A549 (cell line): ENCODE data around the gene MCRS1. TPM values are rescaled to one million over a fixed set of nuclear protein-coding genes. Genes with fewer than 3 reads are reported as not detected.
A peak's percentile ranks its signal among the peaks of the same experiment; 100 is the strongest.

Source experiments
- ATAC-seq, 2 experiments: fragments of 200-7000 bp in 1 of 2; fragments of >200 bp in 1 of 2; cut with Nextera tagmentation in 1 of 2; cut with Tn5 transposase in 1 of 2; 3 replicates each; pipeline versions ENCODE4 v1.8.0 to v1.9.1; 2018 to 2020; ENCODE audit warnings: mild to moderate bottlenecking in 1 of 2, moderate library complexity in 1 of 2
- CTCF ChIA-PET: fragments of 300-600 bp; sonication (Branson Sonifier 250); formaldehyde crosslinking; extraction: SDS; loops from one replicate; lab custom pipeline; 2021; ENCODE audit warnings: antibody characterized with exemption, inconsistent platforms; lab: Yijun Ruan, JAX
- POLR2A ChIA-PET: fragments of 350-600 bp; formaldehyde crosslinking; extraction: SDS; loops from one replicate; lab custom pipeline; 2021; ENCODE audit warnings: antibody characterized with exemption, inconsistent platforms; lab: Yijun Ruan, JAX
- DNase-seq, 2 experiments: peaks; one replicate each; pipeline versions ENCODE4 v3.0.0 to v3.0.0-alpha.2; 2011 to 2016; ENCODE audit warnings: low read depth in 1 of 2, low spot score in 1 of 2
- FAIRE-seq: peaks from 2 replicates; lab custom pipeline; 2011; peaks lifted over from hg19 to GRCh38; lab: Jason Lieb, UNC
- H3K27ac ChIP-seq, 2 experiments: fragments of >200 bp; sonication (Bioruptor Twin); formaldehyde crosslinking; 3 replicates each; pipeline ENCODE4 v1.5.1; 2016 to 2017
- H3K4me1 ChIP-seq: fragments of >200 bp; sonication (Bioruptor Twin); formaldehyde crosslinking; 3 replicates; pipeline ENCODE4 v1.6.1; 2016
- H3K4me2 ChIP-seq: fragments of >200 bp; sonication (Bioruptor Twin); formaldehyde crosslinking; 3 replicates; pipeline ENCODE4 v1.6.1; 2016
- H3K4me3 ChIP-seq: fragments of >200 bp; sonication (Bioruptor Twin); formaldehyde crosslinking; 3 replicates; pipeline ENCODE4 v1.5.1; 2016
- H3K9me3 ChIP-seq: fragments of >200 bp; sonication (Bioruptor Twin); formaldehyde crosslinking; 3 replicates; pipeline ENCODE4 v1.6.1; 2016
- CHD4 ChIP-seq: fragments of 200-600 bp; sonication (generic); IDR thresholded peaks from 2 replicates; pipeline ENCODE4 v1.6.1; 2016; ENCODE audit warnings: antibody characterized with exemption, mild to moderate bottlenecking, borderline replicate concordance
- RAD21 ChIP-seq, 2 experiments: fragments of >200 bp in 1 of 2; sonication (Bioruptor Twin) in 1 of 2; formaldehyde crosslinking in 1 of 2; IDR thresholded peaks in 1 of 2; conservative IDR thresholded peaks in 1 of 2; 2 replicates in 1 of 2; 3 replicates in 1 of 2; pipeline ENCODE4 v1.6.1; 2012 to 2018; ENCODE audit warnings: inconsistent platforms in 1 of 2
- SMC3 ChIP-seq: fragments of >200 bp; sonication (Bioruptor Twin); formaldehyde crosslinking; IDR thresholded peaks from 3 replicates; pipeline ENCODE4 v1.6.1; 2018; ENCODE audit warnings: inconsistent platforms
- ZC3H11A ChIP-seq: fragments of 450-650 bp; IDR thresholded peaks from 2 replicates; pipeline ENCODE4 v1.6.1; 2014; ENCODE audit warnings: antibody characterized with exemption, mild to moderate bottlenecking
- WGBS: methylation state at CpG from one replicate; pipeline ENCODE4 v1.1.6; 2017; ENCODE audit errors: missing lambda C conversion rate; 5-methylcytosine and 5-hydroxymethylcytosine counted together
- polyA plus RNA-seq, 4 experiments: library from polyadenylated mRNA; depleted of rRNA in 3 of 4; stranded (reverse); fragments of >200 nt; fragmentation: RNase III in 1 of 4; extraction: RNeasy Plus Mini Kit Qiagen cat#74134 plus additional on column Dnase treatment in 1 of 4; gene quantifications; 2 replicates in 3 of 4; 3 replicates in 1 of 4; pipeline ENCODE4 v1.2.3, GENCODE V29; 2011 to 2017
- TF ChIP-seq, protein P1 (sequence below): fragments of >200 bp; sonication (Bioruptor Twin); formaldehyde crosslinking; IDR thresholded peaks from 3 replicates; pipeline ENCODE4 v1.5.1; 2016
- TF ChIP-seq, protein P2 (sequence below): fragments of >200 bp; sonication (Bioruptor Twin); formaldehyde crosslinking; IDR thresholded peaks from 3 replicates; pipeline ENCODE4 v1.6.1; 2016
- TF ChIP-seq, protein P3 (sequence below): fragments of 250-450 bp; sonication (Bioruptor Pico); IDR thresholded peaks from 2 replicates; pipeline ENCODE4 v1.5.0; 2021; ENCODE audit warnings: mild to moderate bottlenecking, moderate library complexity, borderline replicate concordance

MCRS1 gene
- polyA plus RNA-seq, 2 of the 4 experiments (the other 2 are of a cell fraction): 64.1 to 68.5 TPM

DNA sequence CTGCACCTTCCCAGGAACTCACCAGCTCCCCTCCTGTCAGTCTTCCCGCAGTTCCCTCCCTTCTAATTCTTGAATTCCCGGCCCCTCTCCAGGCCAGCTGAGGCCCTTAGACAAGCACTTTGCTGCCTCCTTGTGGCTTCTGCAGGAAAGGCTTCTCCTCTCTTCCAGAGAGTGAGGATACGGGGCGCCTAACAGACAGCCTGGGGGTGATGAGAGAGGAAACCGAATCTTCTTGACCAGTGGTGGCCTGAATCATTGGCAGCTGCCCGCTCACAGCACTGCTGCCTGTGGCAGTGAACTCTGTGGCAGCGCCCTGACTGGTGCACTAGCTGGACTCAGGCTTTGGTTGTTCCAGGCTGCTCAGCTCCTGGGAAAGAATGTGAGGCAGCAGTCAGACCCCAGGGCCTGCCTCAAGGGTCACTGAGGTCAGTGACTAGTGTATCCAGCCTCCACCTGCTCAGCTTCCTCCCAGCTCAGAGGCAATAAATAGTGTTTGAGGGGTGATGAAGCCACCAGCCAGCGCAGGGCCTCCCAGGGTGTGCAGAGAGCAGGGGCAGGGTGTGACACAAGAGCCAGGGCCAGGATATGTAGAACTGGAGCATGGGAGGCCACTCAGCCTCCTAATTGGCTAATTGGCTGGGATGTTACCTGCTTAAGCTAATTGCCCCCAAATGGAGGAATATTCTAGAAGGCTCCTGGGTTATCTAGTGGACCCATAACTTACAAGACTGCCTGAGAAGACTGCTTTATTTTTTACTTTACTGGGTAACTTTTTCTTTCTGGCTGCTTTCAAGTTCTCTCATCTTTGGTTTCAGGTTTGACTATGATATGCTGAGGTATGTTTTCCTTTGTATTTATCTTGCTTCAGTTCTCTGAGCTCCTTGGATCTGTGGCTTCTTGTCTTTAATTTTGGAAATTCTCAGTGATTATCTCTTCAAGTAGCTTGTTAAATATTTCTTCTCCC is 12.9 kb upstream of the MCRS1 start:
- ATAC-seq (peak; percentile 95 to 98), DNase-seq (peak; percentile 83 to 86), FAIRE-seq (peak; percentile 32)
- ChIA-PET CTCF (interaction anchor here (0.6 to 10.3 kb wide), 61 partner anchors 8 to 407 kb away, joined by 3 to 111 read pairs (median 4); partner anchors contain the start of genes DNAJC22, FAM186B, KCNH3 and PRPF40B), POLR2A (interaction anchor here (0.5 to 1.5 kb wide), 3 partner anchors 13 to 346 kb away, joined by 4 to 7 read pairs (median 6); partner anchors contain the start of gene SPATS2)
- TF ChIP-seq RAD21 (conservative IDR thresholded peaks at IDR 0.05 in 1 of 2, IDR thresholded peaks at IDR 0.05 in 1 of 2) (peak; percentile 83 to 90), SMC3 (peak; percentile 79)
- TF ChIP-seq, protein P1, sequence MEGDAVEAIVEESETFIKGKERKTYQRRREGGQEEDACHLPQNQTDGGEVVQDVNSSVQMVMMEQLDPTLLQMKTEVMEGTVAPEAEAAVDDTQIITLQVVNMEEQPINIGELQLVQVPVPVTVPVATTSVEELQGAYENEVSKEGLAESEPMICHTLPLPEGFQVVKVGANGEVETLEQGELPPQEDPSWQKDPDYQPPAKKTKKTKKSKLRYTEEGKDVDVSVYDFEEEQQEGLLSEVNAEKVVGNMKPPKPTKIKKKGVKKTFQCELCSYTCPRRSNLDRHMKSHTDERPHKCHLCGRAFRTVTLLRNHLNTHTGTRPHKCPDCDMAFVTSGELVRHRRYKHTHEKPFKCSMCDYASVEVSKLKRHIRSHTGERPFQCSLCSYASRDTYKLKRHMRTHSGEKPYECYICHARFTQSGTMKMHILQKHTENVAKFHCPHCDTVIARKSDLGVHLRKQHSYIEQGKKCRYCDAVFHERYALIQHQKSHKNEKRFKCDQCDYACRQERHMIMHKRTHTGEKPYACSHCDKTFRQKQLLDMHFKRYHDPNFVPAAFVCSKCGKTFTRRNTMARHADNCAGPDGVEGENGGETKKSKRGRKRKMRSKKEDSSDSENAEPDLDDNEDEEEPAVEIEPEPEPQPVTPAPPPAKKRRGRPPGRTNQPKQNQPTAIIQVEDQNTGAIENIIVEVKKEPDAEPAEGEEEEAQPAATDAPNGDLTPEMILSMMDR: peak; percentile 81
- TF ChIP-seq, protein P2, sequence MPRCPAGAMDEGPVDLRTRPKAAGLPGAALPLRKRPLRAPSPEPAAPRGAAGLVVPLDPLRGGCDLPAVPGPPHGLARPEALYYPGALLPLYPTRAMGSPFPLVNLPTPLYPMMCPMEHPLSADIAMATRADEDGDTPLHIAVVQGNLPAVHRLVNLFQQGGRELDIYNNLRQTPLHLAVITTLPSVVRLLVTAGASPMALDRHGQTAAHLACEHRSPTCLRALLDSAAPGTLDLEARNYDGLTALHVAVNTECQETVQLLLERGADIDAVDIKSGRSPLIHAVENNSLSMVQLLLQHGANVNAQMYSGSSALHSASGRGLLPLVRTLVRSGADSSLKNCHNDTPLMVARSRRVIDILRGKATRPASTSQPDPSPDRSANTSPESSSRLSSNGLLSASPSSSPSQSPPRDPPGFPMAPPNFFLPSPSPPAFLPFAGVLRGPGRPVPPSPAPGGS: no peak
- Histone ChIP-seq H3K4me1 (peaks cover 16% of the 10 kb centered on the region; the same call in 2 of the 3 replicates), H3K9me3 (no peaks in the 10 kb centered on the region), H3K4me2 (no peak overlapping the region), H3K27ac (0 out of 6 replicates have a peak overlapping the region, but pooled peaks of 1 of the 2 experiments have one; percentile 22), H3K4me3 (no peak overlapping the region)
- WGBS: 16% methylated on average over 8 of the region's 8 CpGs

DNA sequence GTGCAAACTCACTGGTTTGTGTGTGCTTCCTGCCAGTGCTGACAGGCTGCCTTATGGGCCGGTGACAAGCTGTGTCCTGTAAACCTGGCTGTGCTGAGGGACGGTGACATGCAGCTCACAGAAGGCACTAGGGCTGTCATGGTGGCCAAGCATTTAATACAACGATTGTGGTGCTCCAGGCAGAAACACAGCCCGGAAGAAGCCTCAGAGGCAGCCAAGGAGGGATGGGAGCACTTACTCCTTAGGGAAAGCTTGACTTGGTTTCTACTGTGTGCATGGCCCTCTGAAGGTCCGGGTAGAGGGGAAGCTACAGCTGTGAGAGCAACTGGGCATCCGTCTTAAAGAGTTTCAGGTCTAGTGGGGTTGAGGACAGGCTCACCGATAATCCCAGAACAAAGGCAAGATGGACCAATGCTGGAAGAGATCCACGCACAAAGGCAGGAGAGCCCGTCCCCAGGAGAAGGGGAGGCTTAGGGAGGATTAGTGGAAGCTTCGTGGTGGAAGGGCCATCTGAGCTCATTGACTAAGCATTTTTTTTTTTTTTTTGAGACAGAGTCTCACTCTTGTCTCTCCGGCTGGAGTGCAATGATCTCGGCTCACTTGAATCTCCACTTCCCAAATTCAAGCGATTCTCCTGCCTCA is 10.7 kb upstream of the MCRS1 start:
- ATAC-seq (no peak), DNase-seq (no peak), FAIRE-seq (no peak)
- H3K4me1 ChIP-seq: peaks cover 16% of the 10 kb centered on the region; the same call in 2 of the 3 replicates
- no peak overlapping the region for H3K4me2 ChIP-seq
- POLR2A ChIA-PET: interaction anchor here (0.6 kb wide), 1 partner anchor 1661 kb away, joined by 3 read pairs; no protein-coding TSS in a partner anchor
- no peaks in the 10 kb centered on the region for H3K9me3 ChIP-seq
- no peak overlapping the region for H3K27ac ChIP-seq
- TF ChIP-seq, protein P3, sequence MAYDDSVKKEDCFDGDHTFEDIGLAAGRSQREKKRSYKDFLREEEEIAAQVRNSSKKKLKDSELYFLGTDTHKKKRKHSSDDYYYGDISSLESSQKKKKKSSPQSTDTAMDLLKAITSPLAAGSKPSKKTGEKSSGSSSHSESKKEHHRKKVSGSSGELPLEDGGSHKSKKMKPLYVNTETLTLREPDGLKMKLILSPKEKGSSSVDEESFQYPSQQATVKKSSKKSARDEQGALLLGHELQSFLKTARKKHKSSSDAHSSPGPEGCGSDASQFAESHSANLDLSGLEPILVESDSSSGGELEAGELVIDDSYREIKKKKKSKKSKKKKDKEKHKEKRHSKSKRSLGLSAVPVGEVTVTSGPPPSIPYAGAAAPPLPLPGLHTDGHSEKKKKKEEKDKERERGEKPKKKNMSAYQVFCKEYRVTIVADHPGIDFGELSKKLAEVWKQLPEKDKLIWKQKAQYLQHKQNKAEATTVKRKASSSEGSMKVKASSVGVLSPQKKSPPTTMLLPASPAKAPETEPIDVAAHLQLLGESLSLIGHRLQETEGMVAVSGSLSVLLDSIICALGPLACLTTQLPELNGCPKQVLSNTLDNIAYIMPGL: no peak
- CTCF ChIA-PET: interaction anchor here (0.6 to 10.3 kb wide), 15 partner anchors 8 to 1563 kb away, joined by 3 to 111 read pairs (median 6); no protein-coding TSS in a partner anchor
- no peak overlapping the region for H3K4me3 ChIP-seq
- WGBS: 87% methylated on average over 13 of the region's 13 CpGs

DNA sequence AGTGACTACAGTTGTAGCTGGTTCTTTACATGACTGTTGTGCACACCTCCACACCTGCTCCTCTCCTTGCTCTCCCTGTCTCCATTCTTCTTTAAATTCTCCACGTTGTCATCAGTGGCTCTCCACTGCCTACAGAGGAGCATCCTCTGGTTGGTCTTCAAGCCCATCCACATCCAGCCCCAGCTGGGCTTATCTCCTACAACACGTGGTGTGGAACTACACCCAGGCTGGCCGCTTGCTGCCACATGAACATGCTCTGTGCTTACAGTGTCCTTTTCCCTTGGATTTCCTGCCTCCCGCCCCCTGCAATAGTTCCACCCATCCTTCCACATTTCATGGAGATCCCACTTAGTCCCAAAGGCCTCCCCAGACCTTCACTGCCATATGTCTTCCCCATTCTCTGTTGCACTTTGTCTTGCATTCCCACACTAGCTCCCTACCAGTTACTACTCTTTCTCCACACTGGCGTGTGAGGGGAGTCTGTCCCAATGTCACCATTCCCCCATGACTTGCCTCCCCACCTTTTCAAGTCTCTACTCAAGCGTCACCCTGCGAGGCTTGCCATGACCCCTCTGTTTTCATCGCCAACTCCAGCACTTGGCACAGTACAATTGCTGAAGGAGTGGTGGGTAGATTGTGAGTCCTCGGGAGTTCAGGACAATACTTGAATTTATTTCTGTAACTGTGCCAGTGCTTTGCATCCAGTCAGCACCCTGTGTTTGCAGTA is 9.8 kb upstream of the MCRS1 start:
- Histone ChIP-seq H3K27ac (no peak overlapping the region), H3K9me3 (no peaks in the 10 kb centered on the region), H3K4me2 (no peak overlapping the region)
- no peak for TF ChIP-seq ZC3H11A
- TF ChIP-seq CHD4: no peak
- TF ChIP-seq, all 56 proteins: peak for 0
- no peak for ATAC-seq
- CTCF ChIA-PET: interaction anchor here (0.8 to 10.3 kb wide), 12 partner anchors 7 to 288 kb away, joined by 3 to 111 read pairs (median 4); partner anchors contain the start of gene DNAJC22
- H3K4me1 ChIP-seq: peaks cover 9% of the 10 kb centered on the region; the same call in 2 of the 3 replicates
- 84% methylated on average over 9 of the region's 9 CpGs for WGBS
- H3K4me3 ChIP-seq: no peak overlapping the region
- no peak for DNase-seq
- POLR2A ChIA-PET: no interaction called here
- FAIRE-seq: no peak
